Fibroblast of the aortic adventitia (primary cell): ENCODE measurements around the gene CDH6. TPM values are rescaled to one million over a fixed set of nuclear protein-coding genes. Genes with fewer than 3 reads are reported as not detected.

ENCODE experiments used
- DNase-seq: peaks from one replicate; pipeline ENCODE4 v3.0.0-alpha.2; 2010; ENCODE audit warnings: low read depth
- H3K4me3 ChIP-seq: 2 replicates; pipeline ENCODE4 v1.5.1; 2011; ENCODE audit warnings: low read depth, mild to moderate bottlenecking, control low read depth, low read length, moderate library complexity
- total RNA-seq: library from RNA; depleted of rRNA; stranded (reverse); fragments of >200 nt; gene quantifications from 2 replicates; pipeline ENCODE4 v1.2.3, GENCODE V29; 2012; ENCODE audit warnings: low replicate concordance
- TF ChIP-seq, protein P1 (sequence below): IDR thresholded peaks from 2 replicates; pipeline ENCODE4 v1.5.1; 2011; ENCODE audit warnings: mild to moderate bottlenecking, low read length, control low read depth, inconsistent platforms; ENCODE audit not compliant: insufficient read depth

The CDH6 gene
- total RNA-seq, 1 donor = 103 TPM

- TF ChIP-seq, protein P1, sequence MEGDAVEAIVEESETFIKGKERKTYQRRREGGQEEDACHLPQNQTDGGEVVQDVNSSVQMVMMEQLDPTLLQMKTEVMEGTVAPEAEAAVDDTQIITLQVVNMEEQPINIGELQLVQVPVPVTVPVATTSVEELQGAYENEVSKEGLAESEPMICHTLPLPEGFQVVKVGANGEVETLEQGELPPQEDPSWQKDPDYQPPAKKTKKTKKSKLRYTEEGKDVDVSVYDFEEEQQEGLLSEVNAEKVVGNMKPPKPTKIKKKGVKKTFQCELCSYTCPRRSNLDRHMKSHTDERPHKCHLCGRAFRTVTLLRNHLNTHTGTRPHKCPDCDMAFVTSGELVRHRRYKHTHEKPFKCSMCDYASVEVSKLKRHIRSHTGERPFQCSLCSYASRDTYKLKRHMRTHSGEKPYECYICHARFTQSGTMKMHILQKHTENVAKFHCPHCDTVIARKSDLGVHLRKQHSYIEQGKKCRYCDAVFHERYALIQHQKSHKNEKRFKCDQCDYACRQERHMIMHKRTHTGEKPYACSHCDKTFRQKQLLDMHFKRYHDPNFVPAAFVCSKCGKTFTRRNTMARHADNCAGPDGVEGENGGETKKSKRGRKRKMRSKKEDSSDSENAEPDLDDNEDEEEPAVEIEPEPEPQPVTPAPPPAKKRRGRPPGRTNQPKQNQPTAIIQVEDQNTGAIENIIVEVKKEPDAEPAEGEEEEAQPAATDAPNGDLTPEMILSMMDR = no peak
- no peak for DNase-seq
- H3K4me3 ChIP-seq = peak overlapping the region; percentile 84
Observed at GRCh38 chr5:31194892-31195555, 1.5 kb downstream of the CDH6 start.

DNA sequence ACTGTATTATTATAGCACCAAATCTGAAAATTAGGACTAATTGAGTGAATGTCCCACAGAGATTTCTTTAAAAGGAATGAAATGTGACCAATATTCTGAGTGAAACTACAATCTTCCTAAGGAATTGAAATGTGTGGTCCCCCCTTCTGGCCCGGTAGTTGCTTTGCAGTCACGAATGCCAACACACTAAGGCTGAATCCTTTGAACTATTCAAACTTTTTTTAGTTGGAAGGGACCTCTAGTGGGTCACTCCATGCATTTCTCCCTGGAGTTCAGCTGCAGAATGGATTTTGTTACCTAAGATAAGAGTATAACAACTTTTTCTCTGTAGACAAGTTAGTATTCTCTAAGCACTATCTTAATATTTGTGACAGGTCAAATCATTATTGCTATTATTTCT, 2.8 kb downstream of the CDH6 start:
- peak overlapping the region; percentile 84 for H3K4me3 ChIP-seq
- peak; percentile 68 for DNase-seq
- TF ChIP-seq, protein P1 = peak; percentile 43

GRCh38 chr5:31197183-31197582, 3.7 kb downstream of the CDH6 start:
- peak; percentile 92 for DNase-seq

GRCh38 chr5:31204958-31205357, 11.5 kb downstream of the CDH6 start:
- DNase-seq = no peak
- H3K4me3 ChIP-seq = no peak overlapping the region
- TF ChIP-seq, protein P1 = no peak

More at GRCh38 chr5:31197183-31197582, 3.7 kb downstream of the CDH6 start:
- H3K4me3 ChIP-seq = peak overlapping the region; percentile 5
- TF ChIP-seq, protein P1 = no peak

DNA sequence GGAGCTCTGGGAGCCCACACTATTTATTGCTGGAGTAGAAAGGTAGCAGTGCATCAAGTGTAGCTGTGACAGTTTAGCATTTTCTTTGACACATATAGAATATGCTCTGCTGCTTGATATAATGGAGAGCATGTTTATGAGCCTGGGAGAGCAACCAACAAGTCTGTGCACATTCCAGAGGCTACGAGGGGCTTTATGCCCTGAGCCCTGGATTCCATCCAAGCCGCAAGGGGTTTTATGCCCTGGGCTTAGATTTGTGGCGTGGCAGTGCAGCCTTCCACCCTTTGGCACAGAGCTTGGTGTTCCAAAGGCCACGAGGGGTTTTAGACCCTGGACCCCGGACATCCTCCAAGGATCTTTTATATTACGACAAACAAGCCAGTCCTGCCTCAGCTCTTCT, 14.6 kb downstream of the CDH6 start:
- TF ChIP-seq, protein P1 = no peak
- no peak overlapping the region for H3K4me3 ChIP-seq
- no peak for DNase-seq

DNA sequence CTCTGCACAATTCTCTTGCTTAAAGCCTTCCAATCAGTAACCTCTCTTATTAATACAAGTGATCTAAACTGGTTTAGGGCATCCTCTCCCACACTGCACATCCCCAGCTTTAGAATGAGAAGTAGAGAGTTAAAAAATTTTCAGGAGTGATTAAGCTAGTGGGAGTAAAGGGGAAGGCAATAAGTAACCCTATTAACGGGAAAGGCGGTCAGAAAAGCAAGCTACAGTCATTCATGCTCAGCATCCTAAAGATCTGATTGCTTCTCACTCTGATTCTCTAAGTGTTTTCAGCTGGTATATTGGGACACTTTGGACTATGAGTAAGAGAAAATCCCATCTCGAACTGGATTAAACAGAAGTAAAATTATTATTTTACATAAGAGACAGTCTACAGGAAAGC, 15.8 kb downstream of the CDH6 start:
- TF ChIP-seq, protein P1 = no peak
- DNase-seq = no peak
- H3K4me3 ChIP-seq = no peak overlapping the region

DNA sequence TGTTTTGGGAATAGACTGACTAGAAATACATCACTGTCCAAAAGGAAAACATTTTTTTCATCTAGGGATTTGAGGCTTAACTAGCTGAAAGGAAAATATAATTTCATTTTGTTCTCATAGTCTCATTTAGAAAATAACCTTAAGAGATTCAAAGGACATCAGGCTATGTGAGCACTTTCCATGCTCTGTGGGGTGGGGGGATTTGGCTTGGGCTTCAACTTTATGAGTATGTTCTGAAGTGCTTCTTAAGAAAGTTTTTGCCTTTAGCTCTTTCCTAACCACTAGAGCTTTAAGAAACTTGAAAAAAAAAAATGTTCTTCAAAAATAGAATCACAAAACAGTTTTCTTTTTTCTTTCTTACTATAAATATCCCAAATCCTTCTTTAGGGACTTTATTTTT, 17.6 kb downstream of the CDH6 start:
- no peak for DNase-seq
- TF ChIP-seq, protein P1 = no peak

More for the DNA sequence above, 17.6 kb downstream of the CDH6 start:
- H3K4me3 ChIP-seq = no peak overlapping the region
